ENCODE results near the gene SLC51A. TPM values are rescaled to one million over a fixed set of nuclear protein-coding genes. Genes with fewer than 3 reads are reported as not detected.
"Not testable (repeated sequence)": the region's sequence is repeated elsewhere in the genome, so short reads cannot be mapped to it uniquely, and the experiment has no call there.

The SLC51A gene
- polyA plus RNA-seq, 1 donor = 7.8 TPM

- DNase-seq = no peak
Measured at GRCh38 chr3:196193736-196194541, 22.4 kb upstream of the SLC51A start.

- DNase-seq = no peak
Measured at GRCh38 chr3:196194542-196194915, 21.8 kb upstream of the SLC51A start.

- no peak for DNase-seq
Measured at GRCh38 chr3:196195664-196196265, 20.6 kb upstream of the SLC51A start.

- no peak for DNase-seq
Measured at GRCh38 chr3:196197524-196197923, 18.8 kb upstream of the SLC51A start.

- DNase-seq = no peak
Measured at GRCh38 chr3:196198081-196198675, 18.2 kb upstream of the SLC51A start.

GRCh38 chr3:196198771-196199753 is 17.3 kb upstream of the SLC51A start:
- no peak for DNase-seq

GRCh38 chr3:196202516-196202970 is 13.8 kb upstream of the SLC51A start:
- peak; percentile 58 for DNase-seq

- DNase-seq = no peak
Measured at GRCh38 chr3:196203846-196204245, 12.5 kb upstream of the SLC51A start.

GRCh38 chr3:196205442-196206205 is 10.7 kb upstream of the SLC51A start:
- not testable (repeated sequence) for DNase-seq

GRCh38 chr3:196207159-196207832 is 9.0 kb upstream of the SLC51A start:
- DNase-seq = no peak

GRCh38 chr3:196207833-196208607 is 8.3 kb upstream of the SLC51A start:
- DNase-seq = no peak

GRCh38 chr3:196208942-196209695 is 7.2 kb upstream of the SLC51A start:
- no peak for DNase-seq

GRCh38 chr3:196209944-196210672 is 6.2 kb upstream of the SLC51A start:
- DNase-seq = not testable (repeated sequence)

- DNase-seq = no peak
Measured at GRCh38 chr3:196210673-196211556, 5.4 kb upstream of the SLC51A start, which contains the start of gene ZDHHC19. Gene ZDHHC19, minus strand, starts transcription at chr3:196211400. Its CDS starts 85 bp downstream, at chr3:196211315.

GRCh38 chr3:196214783-196215441 is 1.4 kb upstream of the SLC51A start:
- no peak for DNase-seq

- DNase-seq = no peak
Measured at GRCh38 chr3:196215493-196216020, 777 bp upstream of the SLC51A start.

Measured in hindlimb muscle (tissue), 1 donor.